ENCODE data around the gene DCST1. TPM values are rescaled to one million over a fixed set of nuclear protein-coding genes. Genes with fewer than 3 reads are reported as not detected.

Gene DCST1
- total RNA-seq, 1 experiment from 2014 or later, result 0.32 TPM

GRCh38 chr1:155030899-155031298, 2.7 kb upstream of the DCST1 start:
- CTCF ChIA-PET, result interaction anchor here (1.6 kb wide), 1 partner anchor 20 kb away, joined by 5 read pairs; the partner anchor contains the start of gene ADAM15
- TF ChIP-seq SP1 (IDR thresholded peaks at IDR 0.05; ENCODE audit: low read depth) (no peak), ZNF274 (IDR thresholded peaks at IDR 0.05; ENCODE audit: low read depth, low read length) (no peak), ELF1 (IDR thresholded peaks at IDR 0.05; ENCODE audit: borderline replicate concordance, low read depth) (no peak), YY1 (IDR thresholded peaks at IDR 0.05; ENCODE audit: extremely low read depth, insufficient replicate concordance, low read depth, low read length) (no peak), EZH2phosphoT487 (IDR thresholded peaks at IDR 0.05; ENCODE audit: borderline replicate concordance) (no peak)
- Histone ChIP-seq H3K27ac (ENCODE audit: low read depth, low read length) (no peak overlapping the region), H3K4me2 (ENCODE audit: low read length) (no peak overlapping the region), H3K9ac (ENCODE audit: low read length) (no peak overlapping the region), H4K20me1 (ENCODE audit: insufficient read depth) (no peaks in the 10 kb centered on the region), H3K9me2 (ENCODE audit: insufficient read depth) (no peaks in the 10 kb centered on the region), H3K36me3 (ENCODE audit: control insufficient read depth in 1 of 2, insufficient read depth in 2 of 2, low read length in 2 of 2) (no peaks in the 10 kb centered on the region), H3K4me3 (replicated peaks in 1 of 2; ENCODE audit: low read depth in 1 of 2, low read length in 2 of 2) (no peak overlapping the region), H3K9me3 (ENCODE audit: control insufficient read depth in 1 of 2, insufficient read depth in 1 of 2, low read depth in 1 of 2, low read length in 2 of 2) (no peaks in the 10 kb centered on the region), H2AFZ (ENCODE audit: low read depth, low read length, poor library complexity, severe bottlenecking) (no peak overlapping the region), H3K27me3 (ENCODE audit: insufficient read depth, low read length) (no peaks in the 10 kb centered on the region), H3K4me1 (ENCODE audit: control insufficient read depth in 1 of 2, insufficient read depth in 2 of 2, low read length in 2 of 2) (peaks cover 10 to 14% of the 10 kb centered on the region in 2 experiments), H3K79me2 (ENCODE audit: insufficient read depth, low read length) (no peaks in the 10 kb centered on the region)
- no TSS peak for BruUV-seq (replicated peaks)
- intact Hi-C loops (cut with micrococcal nuclease), result no loop called here
- RAD21 ChIA-PET (ENCODE audit: low non-redundant PET in 1 of 2, low total read pairs in 2 of 2, uncharacterized antibody in 2 of 2, unreplicated experiment in 2 of 2), result no interaction called here
- DNase-seq (ENCODE audit: low read depth, low spot score) (no peak), ATAC-seq (no peak)
- POLR2A ChIA-PET, result no interaction called here

GRCh38 chr1:155032886-155033285, 738 bp upstream of the DCST1 start:
- Histone ChIP-seq H3K36me3 (ENCODE audit: control insufficient read depth in 1 of 2, insufficient read depth in 2 of 2, low read length in 2 of 2) (no peaks in the 10 kb centered on the region), H3K9me3 (ENCODE audit: control insufficient read depth in 1 of 2, insufficient read depth in 1 of 2, low read depth in 1 of 2, low read length in 2 of 2) (no peaks in the 10 kb centered on the region), H3K4me3 (replicated peaks in 1 of 2; ENCODE audit: low read depth in 1 of 2, low read length in 2 of 2) (no peak overlapping the region), H2AFZ (ENCODE audit: low read depth, low read length, poor library complexity, severe bottlenecking) (no peak overlapping the region), H3K27ac (ENCODE audit: low read depth, low read length) (no peak overlapping the region), H4K20me1 (ENCODE audit: insufficient read depth) (no peaks in the 10 kb centered on the region), H3K9ac (ENCODE audit: low read length) (no peak overlapping the region), H3K79me2 (ENCODE audit: insufficient read depth, low read length) (no peaks in the 10 kb centered on the region), H3K4me2 (ENCODE audit: low read length) (no peak overlapping the region), H3K27me3 (ENCODE audit: insufficient read depth, low read length) (no peaks in the 10 kb centered on the region), H3K9me2 (ENCODE audit: insufficient read depth) (no peaks in the 10 kb centered on the region), H3K4me1 (ENCODE audit: control insufficient read depth in 1 of 2, insufficient read depth in 2 of 2, low read length in 2 of 2) (peaks cover 0 to under 1% of the 10 kb centered on the region in 2 experiments; a peak in 1 of 4 replicates)
- intact Hi-C loops (cut with micrococcal nuclease), result no loop called here
- RAD21 ChIA-PET (ENCODE audit: low non-redundant PET in 1 of 2, low total read pairs in 2 of 2, uncharacterized antibody in 2 of 2, unreplicated experiment in 2 of 2), result no interaction called here
- no peak for DNase-seq (ENCODE audit: low read depth, low spot score)
- no TSS peak for BruUV-seq (replicated peaks)
- CTCF ChIA-PET, result no interaction called here
- no peak for ATAC-seq
- POLR2A ChIA-PET, result no interaction called here
- no peak for TF ChIP-seq SP1 (IDR thresholded peaks at IDR 0.05; ENCODE audit: low read depth)
- TF ChIP-seq TCF7L2 (IDR thresholded peaks at IDR 0.05; ENCODE audit: borderline replicate concordance, extremely low read depth, insufficient read depth, insufficient read length), result no peak
- no peak for TF ChIP-seq ZNF274 (IDR thresholded peaks at IDR 0.05; ENCODE audit: low read depth, low read length)
- no peak for TF ChIP-seq ZBTB33 (IDR thresholded peaks at IDR 0.05; ENCODE audit: extremely low read depth, insufficient replicate concordance, low read length)
- no peak for TF ChIP-seq POLR2AphosphoS5 (IDR thresholded peaks at IDR 0.05; ENCODE audit: low read depth, low read length)
- no peak for TF ChIP-seq EGR1 (IDR thresholded peaks at IDR 0.05; ENCODE audit: low read depth)
- no peak for TF ChIP-seq CEBPB (IDR thresholded peaks at IDR 0.05; ENCODE audit: low read depth)
- TF ChIP-seq EZH2phosphoT487 (IDR thresholded peaks at IDR 0.05; ENCODE audit: borderline replicate concordance), result no peak
- no peak for TF ChIP-seq FOSL1 (IDR thresholded peaks at IDR 0.05; ENCODE audit: low read depth)
- TF ChIP-seq EZH2 (IDR thresholded peaks at IDR 0.05), result no peak
- TF ChIP-seq POLR2A (IDR thresholded peaks at IDR 0.05; ENCODE audit: borderline replicate concordance, extremely low read depth, insufficient read depth, insufficient read length), result no peak
- no peak for TF ChIP-seq REST (IDR thresholded peaks at IDR 0.05; ENCODE audit: low read depth)
- TF ChIP-seq MAX (IDR thresholded peaks at IDR 0.05), result no peak
- no peak for TF ChIP-seq RAD21 (IDR thresholded peaks at IDR 0.05; ENCODE audit: low read depth)
